NCI-H2196 treated with DMSO at 0.1 percent for 48 hours (cell line): ENCODE data around the gene UBXN10.

Experiments
- DNase-seq: peaks from one replicate; lab custom pipeline; 2025; ENCODE audit not compliant: unreplicated experiment; lab: John Stamatoyannopoulos, UW

Gene UBXN10

GRCh38 chr1:20182415-20182814 is 3.5 kb upstream of the UBXN10 start:
- no peak for DNase-seq

GRCh38 chr1:20183035-20183434 is 2.9 kb upstream of the UBXN10 start:
- no peak for DNase-seq

- no peak for DNase-seq
These were observed 2.2 kb upstream of the UBXN10 start for GRCh38 chr1:20183616-20184271.

- DNase-seq, result no peak
These were observed 1.4 kb upstream of the UBXN10 start for GRCh38 chr1:20184481-20184900.

GRCh38 chr1:20184997-20185833 is 681 bp upstream of the UBXN10 start:
- DNase-seq, result no peak

- DNase-seq, result peak; percentile 34
These were observed 1.4 kb downstream of the UBXN10 start for GRCh38 chr1:20187103-20187812.

- no peak for DNase-seq
These were observed 2.0 kb downstream of the UBXN10 start for GRCh38 chr1:20187813-20188454.

- DNase-seq, result no peak
These were observed 2.5 kb downstream of the UBXN10 start for GRCh38 chr1:20188455-20188817.

GRCh38 chr1:20189664-20190063 is 3.8 kb downstream of the UBXN10 start:
- DNase-seq, result no peak

GRCh38 chr1:20190256-20191160 is 4.6 kb downstream of the UBXN10 start:
- DNase-seq, result no peak

- DNase-seq, result no peak
These were observed 5.5 kb downstream of the UBXN10 start for GRCh38 chr1:20191266-20191825.

- DNase-seq, result no peak
These were observed 6.5 kb downstream of the UBXN10 start for GRCh38 chr1:20192364-20192763.

GRCh38 chr1:20192871-20193411 is 7.0 kb downstream of the UBXN10 start:
- no peak for DNase-seq

GRCh38 chr1:20194224-20194623 is 8.3 kb downstream of the UBXN10 start:
- no peak for DNase-seq

GRCh38 chr1:20194757-20195461 is 9.0 kb downstream of the UBXN10 start:
- DNase-seq, result peak; percentile 15

- DNase-seq, result no peak
These were observed 9.5 kb downstream of the UBXN10 start for GRCh38 chr1:20195462-20195780.

- no peak for DNase-seq
These were observed 11.5 kb downstream of the UBXN10 start for GRCh38 chr1:20197329-20197791.

- DNase-seq, result no peak
These were observed 12.4 kb downstream of the UBXN10 start for GRCh38 chr1:20198296-20198695.

- DNase-seq, result no peak
These were observed 13.0 kb downstream of the UBXN10 start for GRCh38 chr1:20198918-20199317.
